IMR-90 (cell line): ENCODE results near the gene LHFPL6. TPM values are rescaled to one million over a fixed set of nuclear protein-coding genes. Genes with fewer than 3 reads are reported as not detected.
A peak's percentile ranks its signal among the peaks of the same experiment; 100 is the strongest.

Experiments used
- ATAC-seq: fragments of 200-7000 bp; cut with Tn5 transposase; 2 replicates; pipeline ENCODE4 v1.9.1; 2020; ENCODE audit warnings: low read depth, mild to moderate bottlenecking, moderate library complexity
- BruUV-seq: library from RNA; stranded (reverse); fragments of 400-500 nt; replicated peaks from 2 replicates; lab custom pipeline; 2021; lab: Mats Ljungman, UMichigan
- CTCF ChIA-PET: fragments of 300-600 bp; formaldehyde crosslinking; extraction: SDS; loops from one replicate; lab custom pipeline; 2021; ENCODE audit warnings: antibody characterized with exemption; lab: Yijun Ruan, JAX
- POLR2A ChIA-PET: fragments of 300-600 bp; sonication (Branson Sonifier 250); formaldehyde crosslinking; loops from one replicate; lab custom pipeline; 2022; ENCODE audit warnings: antibody characterized with exemption; ENCODE audit not compliant: unreplicated experiment; lab: Charles Lee
- DNase-seq: peaks from one replicate; pipeline ENCODE4 v3.0.0; 2013
- H2AFZ ChIP-seq: replicated peaks from 2 replicates; pipeline ENCODE3; 2013; ENCODE audit warnings: low read length, mild to moderate bottlenecking; ENCODE audit not compliant: poor library complexity
- H2AK5ac ChIP-seq: 2 replicates; pipeline ENCODE4 v1.6.1; 2013; ENCODE audit warnings: low read depth, low read length, inconsistent platforms
- H2AK9ac ChIP-seq: replicated peaks from 2 replicates; pipeline ENCODE3; 2013; ENCODE audit warnings: mild to moderate bottlenecking, low read depth, low read length, moderate library complexity; ENCODE audit not compliant: poor library complexity
- H2BK120ac ChIP-seq: 2 replicates; pipeline ENCODE4 v1.6.1; 2013; ENCODE audit warnings: low read depth, low read length, inconsistent platforms
- H2BK15ac ChIP-seq: 3 replicates; pipeline ENCODE4 v1.6.1; 2013; ENCODE audit warnings: low read depth, low read length, inconsistent platforms
- H2BK20ac ChIP-seq: 2 replicates; pipeline ENCODE4 v1.6.1; 2013; ENCODE audit warnings: low read depth, mild to moderate bottlenecking, inconsistent platforms, low read length, moderate library complexity
- H2BK5ac ChIP-seq: 2 replicates; pipeline ENCODE4 v1.6.1; 2013; ENCODE audit warnings: mild to moderate bottlenecking, low read depth, low read length, inconsistent platforms; ENCODE audit not compliant: poor library complexity, severe bottlenecking
- H3K14ac ChIP-seq: replicated peaks from 2 replicates; pipeline ENCODE4 v1.6.1; 2013; ENCODE audit warnings: low read depth, low read length, inconsistent platforms
- H3K18ac ChIP-seq: 2 replicates; pipeline ENCODE4 v1.6.1; 2013; ENCODE audit warnings: low read depth, low read length, control low read depth
- H3K23ac ChIP-seq: 2 replicates; pipeline ENCODE4 v1.6.1; 2013; ENCODE audit warnings: low read depth, low read length, inconsistent platforms
- H3K27ac ChIP-seq: 2 replicates; pipeline ENCODE4 v1.5.1; 2013; ENCODE audit warnings: mild to moderate bottlenecking, control low read depth, low read length; ENCODE audit not compliant: insufficient read depth
- H3K27me3 ChIP-seq: 2 replicates; pipeline ENCODE4 v1.6.1; 2013; ENCODE audit warnings: low read length; ENCODE audit not compliant: control insufficient read depth, insufficient read depth
- H3K36me3 ChIP-seq: 2 replicates; pipeline ENCODE4 v1.6.1; 2013; ENCODE audit warnings: low read length, mixed read lengths; ENCODE audit not compliant: control insufficient read depth, insufficient read depth
- H3K4ac ChIP-seq: 2 replicates; pipeline ENCODE4 v1.6.1; 2013; ENCODE audit warnings: low read depth, low read length, inconsistent platforms
- H3K4me1 ChIP-seq: 2 replicates; pipeline ENCODE4 v1.6.1; 2013; ENCODE audit warnings: low read length, mixed read lengths; ENCODE audit not compliant: control insufficient read depth, insufficient read depth
- H3K4me2 ChIP-seq: 2 replicates; pipeline ENCODE4 v1.6.1; 2013; ENCODE audit warnings: low read depth, mild to moderate bottlenecking, control low read depth, low read length, moderate library complexity
- H3K4me3 ChIP-seq: 2 replicates; pipeline ENCODE4 v1.5.1; 2013; ENCODE audit warnings: low read depth, mild to moderate bottlenecking, control low read depth, low read length, moderate library complexity; ENCODE audit not compliant: insufficient read depth
- H3K56ac ChIP-seq: 2 replicates; pipeline ENCODE4 v1.6.1; 2013; ENCODE audit warnings: low read length, inconsistent platforms; ENCODE audit not compliant: insufficient read depth; ENCODE audit errors: extremely low read depth
- H3K79me1 ChIP-seq, 2 experiments: 2 replicates each; pipeline ENCODE4 v1.6.1; 2013; ENCODE audit warnings: low read length in 2 of 2, inconsistent platforms in 1 of 2, low read depth in 1 of 2
- H3K9ac ChIP-seq: 2 replicates; pipeline ENCODE4 v1.6.1; 2013; ENCODE audit warnings: low read depth, low read length, control low read depth
- H3K9me1 ChIP-seq: 2 replicates; pipeline ENCODE4 v1.6.1; 2013; ENCODE audit warnings: low read length, inconsistent platforms; ENCODE audit not compliant: insufficient read depth
- H3K9me3 ChIP-seq: 2 replicates; pipeline ENCODE4 v1.6.1; 2013; ENCODE audit warnings: low read length; ENCODE audit not compliant: control insufficient read depth, insufficient read depth
- H4K20me1 ChIP-seq: 2 replicates; pipeline ENCODE4 v1.6.1; 2013; ENCODE audit warnings: low read length, inconsistent platforms; ENCODE audit not compliant: insufficient read depth
- H4K5ac ChIP-seq: 2 replicates; pipeline ENCODE4 v1.6.1; 2013; ENCODE audit warnings: mild to moderate bottlenecking, low read depth, low read length, control low read depth
- H4K8ac ChIP-seq, 2 experiments: 2 replicates each; pipeline ENCODE4 v1.6.1; 2013; ENCODE audit warnings: low read depth in 2 of 2, low read length in 2 of 2, control low read depth in 1 of 2, inconsistent platforms in 1 of 2
- H4K91ac ChIP-seq: 2 replicates; pipeline ENCODE4 v1.6.1; 2013; ENCODE audit warnings: low read depth, low read length, inconsistent platforms; ENCODE audit not compliant: insufficient read depth
- BHLHE40 ChIP-seq: fragments of 150-350 bp; IDR thresholded peaks from 2 replicates; pipeline ENCODE4 v1.6.1; 2016; ENCODE audit warnings: mild to moderate bottlenecking, low read depth, low read length
- CEBPB ChIP-seq: IDR thresholded peaks from 2 replicates; pipeline ENCODE4 v1.6.1; 2012; ENCODE audit warnings: low read depth, low read length, improper control_type of control experiment
- CHD1 ChIP-seq: IDR thresholded peaks from 2 replicates; pipeline ENCODE4 v1.6.1; 2012; ENCODE audit warnings: low read depth, low read length, improper control_type of control experiment
- FOS ChIP-seq: fragments of 150-350 bp; IDR thresholded peaks from 2 replicates; pipeline ENCODE4 v1.6.1; 2016; ENCODE audit warnings: low read depth, low read length
- MAFK ChIP-seq: IDR thresholded peaks from 2 replicates; pipeline ENCODE4 v1.6.1; 2012; ENCODE audit warnings: low read depth, low read length, improper control_type of control experiment
- MAZ ChIP-seq: IDR thresholded peaks from 2 replicates; pipeline ENCODE4 v1.6.1; 2012; ENCODE audit warnings: low read depth, mild to moderate bottlenecking, low read length, improper control_type of control experiment, moderate library complexity, borderline replicate concordance
- MXI1 ChIP-seq: IDR thresholded peaks from 2 replicates; pipeline ENCODE4 v1.6.1; 2012; ENCODE audit warnings: low read depth, mild to moderate bottlenecking, low read length, moderate library complexity, borderline replicate concordance
- NFE2L2 ChIP-seq: fragments of 150-350 bp; IDR thresholded peaks from 2 replicates; pipeline ENCODE4 v1.6.1; 2016; ENCODE audit warnings: low read depth, mild to moderate bottlenecking, low read length
- POLR2A ChIP-seq: IDR thresholded peaks from 2 replicates; pipeline ENCODE4 v1.6.1; 2012; ENCODE audit warnings: mild to moderate bottlenecking, low read depth, low read length
- RAD21 ChIP-seq: IDR thresholded peaks from 2 replicates; pipeline ENCODE4 v1.6.1; 2012; ENCODE audit warnings: low read length, improper control_type of control experiment
- RCOR1 ChIP-seq: IDR thresholded peaks from 2 replicates; pipeline ENCODE4 v1.6.1; 2012; ENCODE audit warnings: mild to moderate bottlenecking, low read length, improper control_type of control experiment; ENCODE audit not compliant: insufficient replicate concordance
- RFX5 ChIP-seq: IDR thresholded peaks from 2 replicates; pipeline ENCODE4 v1.8.0; 2012; ENCODE audit warnings: low read depth, mild to moderate bottlenecking, low read length, moderate library complexity
- SMC3 ChIP-seq: fragments of 150-350 bp; IDR thresholded peaks from 2 replicates; pipeline ENCODE4 v1.6.1; 2016; ENCODE audit warnings: low read depth, mild to moderate bottlenecking, antibody characterized with exemption, low read length, moderate library complexity
- WGBS, 2 experiments: methylation state at CpG; one replicate each; pipeline versions ENCODE4 v1.1.5 to v1.1.7; 2013; ENCODE audit warnings: missing lambda C conversion rate in 2 of 2; ENCODE audit not compliant: insufficient read length in 1 of 2; ENCODE audit errors: extremely low coverage in 2 of 2; 5-methylcytosine and 5-hydroxymethylcytosine counted together
- dilution Hi-C: fragments of 300-500 bp; cut with HindIII; formaldehyde crosslinking; loops from one replicate; pipeline ENCODE4 v1.14.3; 2018; ENCODE audit warnings: low sequenced_read_pairs; ENCODE audit not compliant: unreplicated experiment
- in situ Hi-C: fragments of 300-500 bp; cut with MboI; formaldehyde crosslinking; loops from 3 replicates; pipeline ENCODE4 v1.14.3; 2019; ENCODE audit warnings: low sequenced_read_pairs, inconsistent platforms, mixed read lengths
- intact Hi-C: fragments of 100-400 bp; cut with micrococcal nuclease; formaldehyde crosslinking; loops from 2 replicates; pipeline ENCODE4 v1.10.0; 2022
- polyA plus RNA-seq, 3 experiments: library from polyadenylated mRNA; depleted of rRNA; stranded (reverse); fragments of >200 nt; gene quantifications; 2 replicates each; pipeline ENCODE4 v1.2.3, GENCODE V29; 2012; ENCODE audit warnings: low replicate concordance in 1 of 3
- total RNA-seq: library from RNA; depleted of rRNA; stranded (reverse); fragments of >200 nt; gene quantifications from 2 replicates; pipeline ENCODE4 v1.2.3, GENCODE V29; 2012
- TF ChIP-seq, protein P1 (sequence below): fragments of 150-350 bp; IDR thresholded peaks from 2 replicates; pipeline ENCODE4 v1.6.1; 2017; ENCODE audit warnings: mild to moderate bottlenecking, antibody characterized with exemption, low read length, low read depth
- TF ChIP-seq, protein P2 (sequence below): fragments of 150-350 bp; IDR thresholded peaks from 2 replicates; pipeline ENCODE4 v1.6.1; 2016; ENCODE audit warnings: low read depth, mild to moderate bottlenecking, low read length, moderate library complexity, borderline replicate concordance
- TF ChIP-seq, protein P3 (sequence below): conservative IDR thresholded peaks from 2 replicates; pipeline ENCODE4 v1.5.1; 2012; ENCODE audit warnings: mild to moderate bottlenecking, low read depth, low read length, improper control_type of control experiment

The LHFPL6 gene
- total and polyA plus RNA-seq, 2 of the 4 experiments (the other 2 are of a cell fraction): 24.7 to 36.1 TPM

DNA sequence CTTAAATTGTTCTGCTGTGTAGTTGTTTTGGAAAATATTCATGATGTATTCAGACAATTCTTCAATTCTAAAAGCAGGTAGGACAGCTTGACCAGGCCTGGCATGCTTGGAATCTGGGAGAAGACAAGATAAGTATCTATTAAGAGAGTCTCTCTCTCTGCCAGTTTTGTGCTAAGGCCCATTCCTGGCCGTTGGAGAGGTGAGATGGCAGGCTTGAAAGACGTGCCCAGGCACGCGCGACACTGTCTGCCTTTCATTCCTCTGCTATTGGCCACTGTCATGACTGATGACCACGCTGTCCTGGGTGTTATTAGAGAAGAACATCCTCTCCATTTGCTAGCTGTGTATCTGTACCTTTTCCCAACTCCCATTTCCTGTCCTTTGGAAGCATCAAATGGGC, 90.3 kb downstream of the LHFPL6 start:
- H3K9me1 ChIP-seq: 0 out of 2 replicates have a peak, but pooled peaks cover 2% of the 10 kb centered on the region
- H4K20me1 ChIP-seq: no peaks in the 10 kb centered on the region
- in situ Hi-C loops: no loop called here
- H3K4me1 ChIP-seq: no peaks in the 10 kb centered on the region
- peak overlapping the region; percentile 24; the same call in 1 of the 2 replicates for H3K4ac ChIP-seq
- no peak overlapping the region for H3K27ac ChIP-seq
- no peak overlapping the region for H2BK5ac ChIP-seq
- H3K18ac ChIP-seq: no peak overlapping the region
- H3K9ac ChIP-seq: no peak overlapping the region
- no peak overlapping the region for H4K5ac ChIP-seq
- TF ChIP-seq CEBPB: no peak
- TF ChIP-seq, protein P1, sequence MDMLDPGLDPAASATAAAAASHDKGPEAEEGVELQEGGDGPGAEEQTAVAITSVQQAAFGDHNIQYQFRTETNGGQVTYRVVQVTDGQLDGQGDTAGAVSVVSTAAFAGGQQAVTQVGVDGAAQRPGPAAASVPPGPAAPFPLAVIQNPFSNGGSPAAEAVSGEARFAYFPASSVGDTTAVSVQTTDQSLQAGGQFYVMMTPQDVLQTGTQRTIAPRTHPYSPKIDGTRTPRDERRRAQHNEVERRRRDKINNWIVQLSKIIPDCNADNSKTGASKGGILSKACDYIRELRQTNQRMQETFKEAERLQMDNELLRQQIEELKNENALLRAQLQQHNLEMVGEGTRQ: no peak
- no peak for TF ChIP-seq MAZ
- TF ChIP-seq, protein P2, sequence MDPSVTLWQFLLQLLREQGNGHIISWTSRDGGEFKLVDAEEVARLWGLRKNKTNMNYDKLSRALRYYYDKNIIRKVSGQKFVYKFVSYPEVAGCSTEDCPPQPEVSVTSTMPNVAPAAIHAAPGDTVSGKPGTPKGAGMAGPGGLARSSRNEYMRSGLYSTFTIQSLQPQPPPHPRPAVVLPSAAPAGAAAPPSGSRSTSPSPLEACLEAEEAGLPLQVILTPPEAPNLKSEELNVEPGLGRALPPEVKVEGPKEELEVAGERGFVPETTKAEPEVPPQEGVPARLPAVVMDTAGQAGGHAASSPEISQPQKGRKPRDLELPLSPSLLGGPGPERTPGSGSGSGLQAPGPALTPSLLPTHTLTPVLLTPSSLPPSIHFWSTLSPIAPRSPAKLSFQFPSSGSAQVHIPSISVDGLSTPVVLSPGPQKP: no peak
- no peak for TF ChIP-seq POLR2A
- TF ChIP-seq, protein P3, sequence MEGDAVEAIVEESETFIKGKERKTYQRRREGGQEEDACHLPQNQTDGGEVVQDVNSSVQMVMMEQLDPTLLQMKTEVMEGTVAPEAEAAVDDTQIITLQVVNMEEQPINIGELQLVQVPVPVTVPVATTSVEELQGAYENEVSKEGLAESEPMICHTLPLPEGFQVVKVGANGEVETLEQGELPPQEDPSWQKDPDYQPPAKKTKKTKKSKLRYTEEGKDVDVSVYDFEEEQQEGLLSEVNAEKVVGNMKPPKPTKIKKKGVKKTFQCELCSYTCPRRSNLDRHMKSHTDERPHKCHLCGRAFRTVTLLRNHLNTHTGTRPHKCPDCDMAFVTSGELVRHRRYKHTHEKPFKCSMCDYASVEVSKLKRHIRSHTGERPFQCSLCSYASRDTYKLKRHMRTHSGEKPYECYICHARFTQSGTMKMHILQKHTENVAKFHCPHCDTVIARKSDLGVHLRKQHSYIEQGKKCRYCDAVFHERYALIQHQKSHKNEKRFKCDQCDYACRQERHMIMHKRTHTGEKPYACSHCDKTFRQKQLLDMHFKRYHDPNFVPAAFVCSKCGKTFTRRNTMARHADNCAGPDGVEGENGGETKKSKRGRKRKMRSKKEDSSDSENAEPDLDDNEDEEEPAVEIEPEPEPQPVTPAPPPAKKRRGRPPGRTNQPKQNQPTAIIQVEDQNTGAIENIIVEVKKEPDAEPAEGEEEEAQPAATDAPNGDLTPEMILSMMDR: no peak
- TF ChIP-seq RCOR1: no peak
- TF ChIP-seq NFE2L2: no peak
- no peak for TF ChIP-seq RFX5
- TF ChIP-seq BHLHE40: no peak
- no peak for TF ChIP-seq MXI1
- TF ChIP-seq MAFK: no peak
- no peak for TF ChIP-seq SMC3
- TF ChIP-seq FOS: no peak
- TF ChIP-seq RAD21: no peak
- no peak for TF ChIP-seq CHD1
- no CpG with 5 or more reads among the region's 6 CpGs for WGBS, 2 experiments
- no peak overlapping the region for H2AK9ac ChIP-seq
- H2AFZ ChIP-seq: peak overlapping the region; percentile 38
- ChIA-PET CTCF (no interaction called here), POLR2A (no interaction called here)
- H3K9me3 ChIP-seq: no peaks in the 10 kb centered on the region
- peak overlapping the region; percentile 52; the same call in 1 of the 3 replicates for H2BK15ac ChIP-seq
- dilution Hi-C loops: no loop called here
- H3K36me3 ChIP-seq: no peaks in the 10 kb centered on the region
- 0 out of 2 replicates have a peak overlapping the region, but pooled peaks have one; percentile 52 for H2AK5ac ChIP-seq
- no peak overlapping the region for H3K56ac ChIP-seq
- BruUV-seq: no TSS peak
- intact Hi-C loops: no loop called here
- no peak overlapping the region for H3K4me2 ChIP-seq
- H3K14ac ChIP-seq: peak overlapping the region; percentile 71
- H2BK120ac ChIP-seq: peak overlapping the region; percentile 16; the same call in 1 of the 2 replicates
- DNase-seq (no peak), ATAC-seq (no peak)
- no peak overlapping the region for H2BK20ac ChIP-seq
- H4K8ac ChIP-seq: peak overlapping the region in 1 of 2 experiments; percentile 54; a peak in 2 of 4 replicates
- no peak overlapping the region for H3K4me3 ChIP-seq
- no peak overlapping the region; the same call in 1 of the 2 replicates for H3K23ac ChIP-seq
- H3K79me1 ChIP-seq: peaks cover 18 to 33% of the 10 kb centered on the region in 2 experiments
- H4K91ac ChIP-seq: peak overlapping the region; percentile 39; the same call in 1 of the 2 replicates
- no peaks in the 10 kb centered on the region for H3K27me3 ChIP-seq
